HG03342 (cell line): Measurements from ENCODE around the gene MILR1.
A peak's percentile ranks its signal among the peaks of the same experiment; 100 is the strongest.
"Not testable (repeated sequence)": the region's sequence is repeated elsewhere in the genome, so short reads cannot be mapped to it uniquely, and the experiment has no call there.

ENCODE experiments used
- ATAC-seq: cut with Tn5 transposase; IDR thresholded peaks from one replicate; pipeline ENCODE4 v1.9.1; 2021; ENCODE audit warnings: mild to moderate bottlenecking, moderate library complexity; ENCODE audit not compliant: unreplicated experiment

MILR1 gene

DNA sequence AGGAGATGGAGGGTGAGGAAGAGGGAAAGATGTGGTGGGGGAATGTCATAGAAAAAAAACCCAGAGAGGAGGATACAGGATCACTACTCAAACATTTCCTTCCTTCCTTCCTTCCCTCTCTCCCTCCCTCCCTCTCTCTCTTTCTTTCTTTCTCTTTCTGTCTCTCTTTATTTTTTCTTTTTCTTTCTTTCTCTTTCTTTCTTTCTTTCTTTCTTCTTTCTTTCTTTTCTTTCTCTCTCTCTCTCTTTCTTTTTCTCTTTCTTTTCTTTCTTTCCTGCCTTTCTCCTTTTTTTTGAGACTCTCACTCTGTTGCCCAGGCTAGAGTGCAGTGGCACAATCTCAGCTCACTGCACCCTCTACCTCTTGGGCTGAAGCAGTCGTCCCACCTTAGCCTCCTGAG lies 17.9 kb downstream of the MILR1 start:
- ATAC-seq, result not testable (repeated sequence)

DNA sequence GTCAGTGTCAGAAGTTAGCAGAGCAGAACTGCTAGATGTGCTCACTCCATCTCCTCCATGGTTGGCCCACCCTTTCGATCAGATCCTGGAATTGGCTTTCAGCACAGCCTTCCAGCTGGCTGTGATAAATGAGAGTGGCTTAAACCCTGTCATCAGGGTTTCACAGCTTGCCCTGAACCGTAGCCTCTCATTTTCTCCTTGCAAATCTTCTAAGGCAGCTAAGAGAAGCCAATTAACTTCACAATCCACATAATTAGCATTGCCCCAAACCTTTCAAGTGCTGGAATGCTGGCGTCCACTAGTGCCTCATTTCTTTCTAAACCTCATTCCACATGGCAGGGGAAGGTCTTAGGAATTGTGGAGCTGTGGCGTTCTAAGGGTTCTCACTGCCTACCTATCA lies 21.7 kb downstream of the MILR1 start:
- no peak for ATAC-seq

DNA sequence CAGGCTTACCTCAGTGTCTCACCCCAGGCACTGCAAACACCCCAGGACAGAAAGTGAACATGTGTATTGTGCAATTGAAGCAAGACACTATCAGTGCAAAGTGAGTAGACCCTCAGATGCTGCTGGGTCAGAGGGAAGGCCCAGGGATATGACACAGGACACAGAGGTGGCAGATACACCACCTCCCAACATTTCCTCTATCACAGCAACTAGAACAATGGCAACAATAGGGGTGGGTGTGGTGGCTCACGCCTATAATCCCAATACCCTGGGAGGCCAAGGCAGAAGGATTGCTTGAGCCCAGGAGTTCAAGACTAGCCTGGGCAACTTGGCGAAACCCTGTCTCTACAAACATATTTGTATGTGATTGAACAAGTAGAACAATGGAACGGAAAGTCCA lies 22.5 kb downstream of the MILR1 start:
- no peak for ATAC-seq

DNA sequence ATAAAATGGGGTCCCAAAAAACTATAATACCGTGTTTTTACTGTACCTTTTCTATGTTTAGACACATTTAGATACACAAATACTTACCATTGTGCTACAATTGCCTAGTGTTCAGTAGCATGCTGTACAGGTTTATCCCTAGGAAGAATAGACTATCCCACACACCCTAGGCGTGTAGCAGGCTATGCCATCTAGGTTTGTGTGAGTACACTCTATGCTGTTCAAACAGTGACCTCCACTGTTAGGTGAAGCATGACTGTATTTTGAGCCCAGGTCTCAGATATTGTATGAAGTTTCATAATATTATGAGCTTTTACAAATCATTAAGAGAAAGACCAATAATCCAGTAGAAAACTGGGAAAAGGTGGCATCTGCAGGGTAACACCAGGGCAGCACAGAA lies 23.6 kb downstream of the MILR1 start:
- ATAC-seq, result no peak

DNA sequence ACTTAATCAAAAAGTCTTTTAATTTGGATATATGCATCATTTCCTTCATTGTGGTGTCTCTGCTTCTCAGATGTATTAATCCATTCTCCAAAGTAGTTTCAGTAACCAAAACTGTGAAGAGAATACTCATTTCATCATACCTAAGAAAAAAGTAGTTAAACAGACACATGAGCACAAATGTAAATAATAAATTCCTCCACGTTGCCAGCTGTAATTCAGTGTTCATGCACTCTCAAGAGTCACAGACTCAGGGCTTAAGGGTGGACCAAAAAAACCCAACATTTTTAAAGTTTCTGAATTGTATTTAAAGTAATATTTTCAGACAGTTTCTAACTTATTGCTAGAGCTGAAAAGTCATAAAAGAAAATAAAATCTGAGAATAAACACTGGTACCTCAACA lies 28.9 kb downstream of the MILR1 start:
- no peak for ATAC-seq

DNA sequence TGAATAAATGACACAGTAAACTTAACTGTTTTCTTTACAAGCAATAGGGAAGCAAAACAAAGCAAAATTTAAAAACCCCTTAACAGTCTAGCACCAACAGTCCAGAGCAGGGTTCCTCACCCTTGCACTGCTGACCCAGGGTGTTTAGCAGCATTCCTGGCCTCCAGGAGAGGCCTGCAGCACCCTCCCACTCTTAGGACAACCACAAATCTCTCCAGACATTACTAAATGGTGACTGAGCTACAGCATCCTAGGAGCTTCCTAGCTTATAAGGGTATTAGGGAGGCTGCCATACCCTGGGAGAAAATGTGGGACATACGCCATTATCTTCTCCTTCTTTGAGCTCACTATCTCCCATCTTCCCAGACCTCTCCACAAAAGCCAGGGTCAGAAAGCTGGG lies 32.0 kb downstream of the MILR1 start:
- no peak for ATAC-seq

DNA sequence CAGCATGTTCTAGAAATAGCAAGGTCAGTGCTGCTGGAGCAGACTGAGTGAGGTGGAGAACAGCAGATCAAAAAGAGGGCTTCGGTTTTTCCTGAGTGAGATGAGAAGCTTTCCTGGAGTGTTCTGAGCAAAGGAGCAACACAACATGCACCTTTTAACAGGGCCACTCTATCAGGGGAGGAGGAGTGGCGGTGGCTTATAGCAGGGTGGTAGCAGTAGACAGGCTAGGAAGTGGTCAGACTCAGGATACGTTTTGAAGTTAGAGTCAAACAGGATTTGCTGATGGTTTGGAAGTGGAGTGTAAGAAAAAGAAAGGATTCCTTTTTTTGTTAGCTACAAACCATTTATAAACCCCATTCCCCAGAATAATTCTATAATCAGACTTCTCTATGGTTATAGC lies 35.5 kb downstream of the MILR1 start:
- ATAC-seq, result no peak

DNA sequence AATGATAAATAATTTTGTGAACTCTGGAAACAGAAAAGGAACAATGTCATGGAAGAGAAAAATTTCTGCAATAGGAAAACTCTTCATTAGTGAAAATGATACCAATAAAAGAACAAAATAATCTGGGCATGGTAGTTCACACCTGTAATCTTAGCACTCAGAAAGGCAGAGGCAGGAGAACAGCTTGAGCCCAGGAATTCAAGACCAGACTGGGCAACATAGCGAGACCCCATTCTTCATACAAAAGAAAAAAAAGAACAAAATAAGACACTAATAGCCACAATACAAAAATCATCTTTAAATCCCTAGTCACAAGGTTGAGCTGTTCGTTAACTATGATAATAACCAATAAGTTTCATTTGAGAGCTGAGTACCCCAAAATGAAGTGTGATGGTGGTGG lies 39.4 kb downstream of the MILR1 start:
- ATAC-seq, result no peak

DNA sequence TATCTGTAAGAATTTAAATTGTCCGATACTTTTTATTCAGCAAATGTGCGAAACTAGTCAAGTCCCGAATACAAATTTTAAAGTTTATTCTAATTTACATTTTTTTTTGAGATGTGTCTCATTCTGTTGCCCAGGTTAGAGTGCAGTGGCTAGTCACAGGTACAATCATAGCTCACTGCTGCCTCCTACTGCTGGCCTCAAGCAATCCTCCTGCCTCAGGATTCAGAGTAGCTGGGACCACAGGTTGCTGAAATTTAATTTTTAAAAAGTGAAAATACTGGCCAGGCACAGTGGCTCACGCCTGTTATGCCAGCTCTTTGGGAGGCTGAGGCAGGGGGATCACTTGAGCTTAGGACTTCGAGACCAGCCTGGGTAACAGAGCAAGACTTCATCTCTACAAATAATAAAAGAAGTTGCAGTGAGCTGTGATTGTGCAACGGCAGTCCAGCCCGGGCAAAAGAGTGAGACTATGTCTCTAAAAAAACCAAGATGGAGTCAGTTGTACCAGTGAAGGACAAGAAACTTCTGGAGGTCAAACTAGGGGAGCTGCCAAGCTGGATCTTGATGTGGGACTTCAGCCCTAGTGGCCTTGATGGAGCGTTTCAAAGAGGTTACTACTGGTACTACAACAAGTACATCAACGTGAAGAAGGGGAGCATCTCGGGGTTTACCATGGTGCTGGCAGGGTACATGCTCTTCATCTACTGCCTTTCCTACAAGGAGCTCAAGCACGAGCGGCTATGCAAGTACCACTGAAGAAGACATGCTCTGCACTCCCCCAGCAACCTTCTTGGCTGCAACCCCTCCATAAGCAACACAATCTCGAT lies 42.3 kb downstream of the MILR1 start:
- no peak for ATAC-seq

DNA sequence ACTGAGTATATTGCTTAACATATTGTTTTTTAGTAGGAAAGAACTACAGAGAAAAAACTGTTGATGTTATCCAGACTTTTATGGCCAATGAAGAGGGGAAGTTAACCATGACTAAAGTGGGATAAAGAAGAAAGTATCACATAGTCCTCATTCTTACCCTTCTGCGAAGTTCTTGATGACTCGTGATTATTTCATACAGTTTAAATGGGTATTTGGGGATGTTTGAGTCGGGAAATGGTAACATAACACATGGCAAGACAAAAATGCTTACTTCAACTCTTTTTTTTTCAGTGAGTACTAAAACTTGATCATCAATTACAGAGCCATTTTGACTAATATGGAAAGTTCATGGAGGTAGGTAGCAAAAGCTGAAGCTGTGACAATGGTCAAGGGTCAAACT lies 43.1 kb downstream of the MILR1 start:
- no peak for ATAC-seq

DNA sequence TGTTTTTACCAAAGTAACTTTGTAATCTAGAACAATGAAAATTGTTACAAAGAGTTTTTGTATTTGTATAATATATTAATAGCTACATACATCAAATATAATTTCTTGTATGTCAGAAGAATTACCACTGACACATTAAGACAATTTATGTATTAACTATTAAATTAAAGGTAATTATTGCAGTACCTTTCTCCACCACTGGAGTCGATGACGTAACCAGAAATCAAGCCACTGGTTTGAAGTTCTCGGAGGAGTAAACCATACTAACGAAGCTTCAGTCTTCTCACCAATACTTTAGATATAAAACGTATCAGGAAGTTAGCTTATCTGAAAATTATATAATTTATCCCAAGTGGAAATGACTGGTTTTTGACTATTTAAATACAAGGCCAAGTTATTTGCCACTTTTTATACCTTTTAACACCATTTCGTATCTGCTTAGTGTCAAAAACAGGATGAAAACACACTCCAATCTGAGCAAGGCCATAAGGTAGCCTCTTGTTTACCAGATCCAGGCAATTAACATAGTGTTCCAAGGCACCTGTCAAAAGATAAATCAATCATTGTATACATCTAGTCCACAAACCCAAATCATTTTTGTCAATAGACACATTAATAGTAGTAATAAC lies 43.7 kb downstream of the MILR1 start:
- ATAC-seq, result no peak

DNA sequence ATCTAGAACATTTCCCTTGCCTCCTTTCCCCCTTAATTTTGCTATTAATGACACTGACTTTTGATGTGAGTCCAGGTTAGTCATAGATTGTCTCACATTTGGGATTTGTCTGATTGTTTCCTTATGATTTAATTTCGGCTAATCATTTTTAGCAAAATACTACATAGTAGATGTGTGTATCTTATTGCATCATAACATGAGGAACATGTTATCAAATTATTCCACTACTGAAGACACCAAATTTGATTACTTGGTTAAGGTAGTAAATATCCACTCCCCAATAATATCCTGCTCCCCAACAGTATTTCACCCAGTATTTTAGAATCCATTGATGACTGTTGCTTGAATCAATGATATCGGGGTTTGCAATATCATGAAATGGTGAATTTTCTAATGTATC lies 45.2 kb downstream of the MILR1 start:
- ATAC-seq, result no peak

DNA sequence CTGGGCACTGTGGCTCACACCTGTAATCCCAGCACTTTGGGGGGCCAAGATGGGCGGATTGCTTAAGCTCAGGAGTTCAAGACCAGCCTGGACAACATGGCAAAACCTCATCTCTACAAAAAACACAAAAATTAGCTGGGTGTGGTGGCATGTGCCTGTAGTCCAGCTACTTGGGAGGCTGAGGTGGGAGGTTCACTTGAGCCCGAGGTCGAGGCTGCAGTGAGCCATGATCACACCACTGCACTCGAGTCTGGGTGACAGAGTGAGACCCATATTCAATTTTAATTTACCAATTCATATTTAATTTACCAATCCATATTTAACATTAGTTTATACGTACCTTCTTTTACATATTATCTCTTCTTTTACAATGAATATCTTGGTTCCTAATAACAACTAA lies 46.4 kb downstream of the MILR1 start:
- ATAC-seq, result not testable (repeated sequence)

DNA sequence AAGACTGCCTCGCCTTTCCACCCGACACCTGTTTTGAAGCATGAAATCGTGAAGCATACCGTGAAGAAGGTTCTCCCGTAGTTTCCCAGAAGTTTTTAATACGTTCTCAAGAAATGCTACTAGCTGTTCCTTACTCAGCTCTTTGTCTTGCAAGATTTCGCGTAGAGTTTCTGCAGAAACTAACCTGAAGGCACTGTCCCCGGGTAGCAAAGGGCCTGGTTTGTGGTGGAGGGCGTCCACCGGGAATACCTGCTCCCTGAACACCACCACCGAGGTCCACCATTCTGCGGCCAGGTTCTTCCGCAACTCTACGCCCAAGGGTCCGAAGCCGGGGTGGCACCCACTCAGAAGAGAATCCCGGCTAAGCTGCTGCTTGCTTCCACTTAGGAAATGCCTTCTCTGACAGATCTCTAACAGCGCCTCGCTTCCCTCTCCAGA lies 47.5 kb downstream of the MILR1 start:
- peak; percentile 1 for ATAC-seq

DNA sequence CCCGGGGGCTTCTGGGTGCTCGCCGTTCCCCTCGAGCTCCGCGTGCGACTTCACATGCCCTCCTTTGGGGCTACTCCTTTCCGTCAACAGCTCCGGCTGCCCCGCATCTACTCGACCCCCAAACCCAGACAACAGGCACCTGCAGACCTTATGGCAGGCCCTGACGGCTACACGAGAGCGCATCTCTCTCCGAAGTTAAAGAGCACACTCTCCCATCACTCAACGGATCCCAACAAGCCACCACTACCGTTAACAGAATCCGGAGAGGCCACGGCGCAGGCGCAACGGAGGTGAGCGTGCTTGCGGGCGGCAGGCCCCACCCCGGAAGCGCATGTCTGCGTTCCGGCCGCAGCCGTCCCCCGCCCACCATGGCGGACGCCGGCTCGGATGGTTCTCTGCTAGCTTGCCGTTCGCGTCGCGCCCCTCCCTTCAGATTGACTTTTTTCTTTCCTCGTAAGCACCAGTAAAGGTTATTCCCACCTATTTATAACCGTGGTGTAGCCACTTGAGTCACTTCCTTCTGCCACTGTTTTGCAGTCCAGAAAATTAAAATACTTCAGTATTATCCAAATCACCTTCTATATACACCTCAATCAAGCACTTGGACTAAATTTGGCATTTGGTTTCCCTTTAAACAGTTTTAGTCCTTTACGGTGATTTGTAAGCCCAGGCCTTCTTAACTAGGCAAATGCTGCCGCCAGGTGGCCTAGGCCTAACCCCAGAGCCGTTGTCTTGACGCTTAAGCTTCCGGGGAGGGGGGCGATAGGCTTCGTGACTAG lies 48.1 kb downstream of the MILR1 start, which contains the start of gene POLG2:
TSS of gene POLG2 (minus strand) at position 269 of the 779 bp plus-strand sequence. CDS start at position 183, 86 bp downstream.
- ATAC-seq, result peak; percentile 67

DNA sequence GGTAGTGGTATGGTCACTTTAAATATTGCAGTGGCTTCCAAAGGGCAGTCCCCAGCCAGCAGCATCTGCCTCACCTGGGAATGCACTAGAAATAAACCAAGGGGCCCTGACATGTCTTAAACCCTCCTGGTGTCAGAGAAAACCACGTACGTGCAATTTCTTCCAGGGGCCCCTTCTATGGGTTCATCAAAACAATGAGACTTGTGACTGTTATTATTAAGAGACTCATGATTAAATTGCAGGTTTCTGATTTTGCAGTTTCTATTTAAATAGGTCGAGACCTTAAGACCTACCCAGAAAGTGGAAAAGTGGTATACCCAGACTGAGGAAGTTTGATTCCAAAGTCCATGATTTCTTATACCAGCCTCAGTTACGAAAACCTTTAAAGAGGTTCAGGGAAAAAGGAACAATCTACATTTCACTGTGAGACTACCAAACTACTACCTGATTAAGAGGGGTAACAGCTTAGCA lies 48.7 kb downstream of the MILR1 start:
- ATAC-seq, result peak; percentile 4

DNA sequence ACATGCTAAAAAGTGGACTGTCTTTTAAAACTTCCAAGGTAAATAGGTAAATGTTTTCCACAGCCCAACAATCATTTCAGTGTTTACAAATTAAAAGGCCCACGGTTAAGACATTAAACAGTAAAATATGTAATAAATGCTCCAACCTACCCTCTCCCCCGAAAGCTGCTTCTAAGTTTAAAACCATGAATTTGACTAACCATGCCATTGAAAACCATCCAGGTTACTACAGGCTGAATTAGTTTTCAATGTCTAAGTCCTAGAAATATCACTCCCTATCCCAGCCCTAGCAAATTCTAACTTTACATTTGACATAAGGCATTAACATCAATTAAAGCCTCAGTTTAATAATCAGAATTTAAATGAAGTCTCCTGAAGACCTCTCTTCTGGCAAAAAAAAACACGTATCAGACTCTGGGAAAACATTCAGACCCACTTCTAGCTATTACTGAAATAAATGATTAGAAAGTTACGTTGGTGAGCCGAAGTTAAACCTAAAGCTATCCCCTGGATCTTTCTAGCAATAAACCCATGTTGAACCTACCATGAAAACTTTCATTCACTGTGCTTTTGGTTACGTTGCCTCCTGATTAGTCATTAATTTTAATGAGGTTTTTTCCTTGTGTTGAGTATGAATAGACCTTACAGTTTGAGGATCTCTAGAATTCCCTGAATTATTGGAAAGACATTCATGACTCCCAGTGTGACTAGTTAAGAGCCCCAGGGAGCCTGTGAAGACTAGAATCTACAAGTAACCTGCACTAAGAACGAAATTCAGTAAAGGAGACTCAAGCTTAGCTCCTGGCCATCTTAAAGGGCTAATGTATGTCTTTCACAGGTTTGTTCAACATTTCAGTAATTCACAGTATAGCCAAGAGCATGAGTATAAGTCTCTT lies 49.6 kb downstream of the MILR1 start:
- no peak for ATAC-seq

DNA sequence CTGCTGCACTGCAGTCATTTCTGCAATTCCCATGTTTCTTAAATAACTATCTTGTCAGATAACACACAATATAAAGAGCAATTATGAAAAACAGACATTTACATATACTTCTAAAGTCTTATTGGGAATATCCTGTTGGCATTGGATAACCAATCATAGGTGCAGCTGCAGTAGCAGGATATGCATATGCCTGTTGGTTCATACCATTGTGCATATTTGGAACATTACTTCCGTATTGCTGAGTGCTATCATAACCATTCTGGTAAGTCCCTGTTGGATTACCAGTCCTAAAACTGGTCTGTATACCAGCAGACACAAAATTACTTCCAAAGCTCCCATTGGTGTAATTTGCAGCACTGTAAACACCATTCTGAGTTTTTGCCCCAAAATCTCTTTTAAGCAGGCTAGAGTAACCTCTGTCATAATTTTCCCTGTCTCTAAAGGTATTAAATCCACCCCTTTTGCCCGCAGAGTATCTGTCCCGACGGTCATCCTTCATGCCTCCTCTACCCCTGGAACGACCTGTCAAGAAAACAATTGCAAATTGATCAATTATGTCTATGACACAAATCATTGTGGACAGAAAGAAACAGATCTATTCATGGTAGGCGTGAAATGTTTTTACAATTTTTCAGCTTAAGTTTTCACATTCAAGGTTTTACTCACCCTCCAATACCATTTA lies 51.0 kb downstream of the MILR1 start:
- ATAC-seq, result no peak

DNA sequence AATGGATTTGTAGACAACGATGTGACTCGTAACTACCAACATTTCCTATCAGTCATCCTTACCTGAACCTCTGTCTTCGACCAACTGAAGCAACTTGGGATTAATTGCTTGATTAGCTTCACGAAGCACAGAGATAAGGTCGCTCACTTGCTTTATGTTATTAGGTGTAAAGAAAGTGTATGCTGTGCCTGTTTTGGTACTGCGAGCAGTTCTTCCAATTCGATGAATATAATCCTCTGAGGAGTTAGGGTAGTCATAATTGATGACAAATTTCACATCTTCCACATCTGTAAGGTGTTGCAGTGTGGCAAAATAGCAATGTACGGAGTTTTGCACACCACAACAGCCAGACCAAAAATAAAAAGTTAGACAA lies 51.6 kb downstream of the MILR1 start:
- no peak for ATAC-seq
